Subcutaneous adipose tissue (tissue), 4 donors: ENCODE data around the gene SERPINA1. TPM values are rescaled to one million over a fixed set of nuclear protein-coding genes. Genes with fewer than 3 reads are reported as not detected.

Experiments
- total RNA-seq, 4 donors: library from RNA; depleted of rRNA; stranded (reverse); fragments of >200 nt; gene quantifications; one replicate each; pipeline ENCODE4 v1.1.0, GENCODE V29; 2016
- TF ChIP-seq, protein P1 (sequence below): fragments of 450-650 bp; IDR thresholded peaks from one replicate; pipeline ENCODE4 v1.5.1; 2016; ENCODE audit warnings: low read depth, mild to moderate bottlenecking, control low read depth, antibody characterized with exemption, moderate library complexity

SERPINA1 gene
- total RNA-seq, 4 donors from 2014 or later: 2.1 to 10.4 (median 3.7) TPM

DNA sequence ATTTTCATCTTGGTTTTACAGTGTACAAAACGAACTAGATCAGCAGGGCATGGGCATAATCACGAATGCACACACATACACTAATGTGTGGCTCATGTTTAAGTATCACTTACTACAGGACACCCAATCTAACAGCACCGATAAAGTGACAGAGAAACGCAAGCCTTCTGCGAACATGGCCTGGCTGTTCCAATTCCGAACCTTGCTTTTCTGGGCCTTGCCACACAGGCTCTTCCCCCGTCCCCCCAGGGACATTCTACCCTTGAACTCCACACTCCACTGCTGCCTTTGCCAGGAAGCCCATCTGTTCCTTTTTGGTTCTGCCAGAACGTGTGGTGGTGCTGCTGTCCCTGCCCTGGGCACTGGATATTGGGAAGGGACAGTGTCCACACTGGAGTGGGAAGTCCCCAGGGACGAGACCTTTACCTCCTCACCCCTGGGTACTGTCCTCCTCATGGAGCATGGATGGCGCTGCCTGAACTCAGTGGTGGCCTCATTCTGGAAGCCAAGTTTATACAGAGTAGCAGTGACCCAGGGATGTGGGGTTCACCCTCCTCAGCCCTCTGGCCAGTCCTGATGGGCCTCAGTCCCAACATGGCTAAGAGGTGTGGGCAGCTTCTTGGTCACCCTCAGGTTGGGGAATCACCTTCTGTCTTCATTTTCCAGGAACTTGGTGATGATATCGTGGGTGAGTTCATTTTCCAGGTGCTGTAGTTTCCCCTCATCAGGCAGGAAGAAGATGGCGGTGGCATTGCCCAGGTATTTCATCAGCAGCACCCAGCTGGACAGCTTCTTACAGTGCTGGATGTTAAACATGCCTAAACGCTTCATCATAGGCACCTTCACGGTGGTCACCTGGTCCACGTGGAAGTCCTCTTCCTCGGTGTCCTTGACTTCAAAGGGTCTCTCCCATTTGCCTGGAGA lies 7.9 kb downstream of the SERPINA1 start:
- TF ChIP-seq, protein P1, sequence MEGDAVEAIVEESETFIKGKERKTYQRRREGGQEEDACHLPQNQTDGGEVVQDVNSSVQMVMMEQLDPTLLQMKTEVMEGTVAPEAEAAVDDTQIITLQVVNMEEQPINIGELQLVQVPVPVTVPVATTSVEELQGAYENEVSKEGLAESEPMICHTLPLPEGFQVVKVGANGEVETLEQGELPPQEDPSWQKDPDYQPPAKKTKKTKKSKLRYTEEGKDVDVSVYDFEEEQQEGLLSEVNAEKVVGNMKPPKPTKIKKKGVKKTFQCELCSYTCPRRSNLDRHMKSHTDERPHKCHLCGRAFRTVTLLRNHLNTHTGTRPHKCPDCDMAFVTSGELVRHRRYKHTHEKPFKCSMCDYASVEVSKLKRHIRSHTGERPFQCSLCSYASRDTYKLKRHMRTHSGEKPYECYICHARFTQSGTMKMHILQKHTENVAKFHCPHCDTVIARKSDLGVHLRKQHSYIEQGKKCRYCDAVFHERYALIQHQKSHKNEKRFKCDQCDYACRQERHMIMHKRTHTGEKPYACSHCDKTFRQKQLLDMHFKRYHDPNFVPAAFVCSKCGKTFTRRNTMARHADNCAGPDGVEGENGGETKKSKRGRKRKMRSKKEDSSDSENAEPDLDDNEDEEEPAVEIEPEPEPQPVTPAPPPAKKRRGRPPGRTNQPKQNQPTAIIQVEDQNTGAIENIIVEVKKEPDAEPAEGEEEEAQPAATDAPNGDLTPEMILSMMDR: no peak

DNA sequence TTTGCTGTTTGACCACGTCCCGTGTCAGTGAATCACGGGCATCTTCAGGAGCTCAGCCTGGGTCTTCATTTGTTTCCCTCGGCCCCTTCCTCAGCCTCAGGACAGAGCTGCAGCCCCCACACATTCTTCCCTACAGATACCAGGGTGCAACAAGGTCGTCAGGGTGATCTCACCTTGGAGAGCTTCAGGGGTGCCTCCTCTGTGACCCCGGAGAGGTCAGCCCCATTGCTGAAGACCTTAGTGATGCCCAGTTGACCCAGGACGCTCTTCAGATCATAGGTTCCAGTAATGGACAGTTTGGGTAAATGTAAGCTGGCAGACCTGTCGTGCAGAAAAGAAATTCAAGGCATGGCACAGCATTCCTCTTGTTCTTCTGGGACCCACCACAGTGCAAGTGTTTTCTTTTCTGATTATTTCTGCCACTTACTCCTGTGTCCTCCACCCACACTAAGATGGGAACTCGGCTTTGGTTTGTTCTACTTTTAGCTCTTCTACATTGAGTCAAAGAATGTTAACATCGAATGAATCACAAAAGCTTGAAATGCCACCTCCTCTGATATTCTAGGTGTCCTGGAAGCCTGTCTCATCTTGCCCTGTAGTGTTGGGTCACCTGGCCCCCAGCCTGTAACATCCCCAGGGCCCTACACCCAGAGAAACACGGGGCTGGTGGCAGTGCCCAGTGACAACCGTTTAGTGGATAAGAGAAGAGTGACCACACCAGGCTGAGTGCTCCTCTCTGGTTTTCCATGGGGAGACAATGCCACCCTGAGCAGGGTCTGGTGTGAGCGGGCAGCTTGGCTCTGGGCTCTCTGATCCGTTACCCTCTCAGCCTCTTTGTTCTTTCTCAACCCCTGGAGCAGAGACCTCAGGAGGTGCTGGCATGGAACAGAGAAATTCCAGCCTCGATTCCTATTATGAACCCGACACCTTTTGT lies 8.8 kb downstream of the SERPINA1 start:
- TF ChIP-seq, protein P1: no peak

DNA sequence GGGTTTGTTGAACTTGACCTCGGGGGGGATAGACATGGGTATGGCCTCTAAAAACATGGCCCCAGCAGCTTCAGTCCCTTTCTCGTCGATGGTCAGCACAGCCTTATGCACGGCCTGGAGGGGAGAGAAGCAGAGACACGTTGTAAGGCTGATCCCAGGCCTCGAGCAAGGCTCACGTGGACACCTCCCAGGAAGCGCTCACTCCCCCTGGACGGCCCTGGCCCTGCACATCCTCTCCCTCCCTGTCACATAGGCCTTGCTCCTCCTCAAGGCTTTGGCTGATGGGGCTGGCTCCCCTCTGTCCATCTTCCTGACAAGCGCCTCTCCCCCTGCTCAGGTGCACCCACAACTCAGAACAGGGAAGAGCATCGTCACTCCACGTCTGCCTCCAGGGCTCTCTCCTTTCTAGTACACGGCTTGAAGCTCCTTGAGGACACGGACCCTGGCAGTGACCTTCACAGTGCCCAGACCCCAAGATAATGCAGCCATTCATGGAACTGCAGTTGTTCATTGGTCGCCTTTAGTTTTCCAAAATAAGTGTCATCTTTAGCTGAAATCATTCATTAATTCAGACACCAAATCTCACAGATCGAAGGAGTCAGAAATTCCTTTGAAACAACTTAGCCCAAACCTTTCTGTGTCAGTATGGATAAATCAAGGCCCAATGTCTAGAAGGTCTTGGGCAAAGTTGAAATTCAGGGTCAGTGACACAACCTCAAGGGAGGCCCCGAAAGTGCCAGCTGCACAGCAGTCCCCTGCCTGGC lies 9.7 kb downstream of the SERPINA1 start:
- TF ChIP-seq, protein P1: no peak

DNA sequence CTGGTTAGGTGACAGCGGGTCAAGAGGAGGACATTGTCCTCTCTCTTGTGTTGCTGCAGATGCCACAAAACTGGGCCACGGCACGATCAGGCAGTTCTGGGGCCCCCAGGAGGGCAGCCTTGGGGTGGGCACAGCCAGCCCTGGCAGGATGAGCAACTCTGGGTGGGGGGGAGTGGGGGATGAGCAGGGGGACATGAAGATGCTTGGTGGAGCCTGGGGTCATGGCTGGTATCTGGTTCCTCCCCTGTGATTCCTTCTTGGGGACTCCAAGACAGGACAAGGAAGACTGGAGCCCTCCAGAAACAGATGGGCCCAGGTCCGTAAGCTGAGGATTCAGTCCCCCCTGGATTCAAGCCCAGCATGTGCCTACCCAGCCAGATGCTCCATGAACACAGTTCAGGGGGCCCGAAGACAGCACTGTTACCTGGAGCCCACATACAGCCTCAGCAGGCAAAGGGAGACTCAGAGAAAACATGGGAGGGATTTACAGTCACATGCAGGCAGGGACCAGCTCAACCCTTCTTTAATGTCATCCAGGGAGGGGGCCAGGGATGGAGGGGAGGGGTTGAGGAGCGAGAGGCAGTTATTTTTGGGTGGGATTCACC lies 10.4 kb downstream of the SERPINA1 start:
- TF ChIP-seq, protein P1: no peak

DNA sequence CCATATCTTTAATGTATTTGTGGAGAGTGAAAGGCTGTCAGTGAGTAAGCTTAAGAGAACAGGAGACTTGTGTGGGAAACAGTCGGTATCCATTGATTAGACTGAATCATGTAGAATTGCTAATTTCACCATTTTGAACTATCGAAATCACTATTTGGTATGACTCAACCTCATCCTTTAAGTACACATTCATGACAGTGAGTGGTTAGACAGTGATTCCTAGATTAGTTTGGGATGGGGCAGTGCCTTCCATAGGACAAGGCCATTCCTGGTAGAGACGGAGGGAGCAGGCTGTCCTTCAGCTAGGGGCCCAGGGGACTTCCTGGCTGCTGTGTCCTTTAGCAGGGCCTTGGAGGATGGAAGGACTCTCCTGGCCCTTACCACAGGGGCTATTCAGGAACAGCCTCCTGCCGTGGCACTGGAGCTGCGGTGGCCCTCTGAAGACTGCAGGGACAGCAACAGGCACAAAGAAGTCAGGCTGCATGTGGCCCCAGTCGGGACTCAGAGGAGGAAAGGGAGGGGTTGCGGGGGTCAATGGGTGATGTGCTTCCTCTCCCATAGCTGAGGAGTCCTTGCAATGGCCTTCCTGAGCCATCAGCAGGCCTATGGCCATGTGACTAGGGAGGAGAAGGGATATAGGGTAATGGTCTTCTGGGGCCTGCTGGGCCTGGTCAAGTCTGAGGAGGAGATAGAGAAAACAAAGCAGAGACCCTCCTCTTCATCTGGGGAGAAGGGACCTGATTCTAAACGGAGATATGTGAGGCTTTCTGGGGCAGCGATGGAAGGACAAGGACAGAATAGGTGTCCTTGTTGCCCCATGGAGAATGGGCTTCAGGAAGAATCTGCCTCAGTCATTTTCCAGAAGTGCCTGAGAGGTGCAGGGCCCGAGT lies 11.2 kb downstream of the SERPINA1 start:
- TF ChIP-seq, protein P1: no peak
